Psoas muscle (tissue), 8 donors: ENCODE measurements around the gene MINDY4. TPM values are rescaled to one million over a fixed set of nuclear protein-coding genes. Genes with fewer than 3 reads are reported as not detected.

ENCODE experiments used
- ATAC-seq, 4 donors: fragments of 200-7000 bp; cut with Tn5 transposase; one replicate each; pipeline ENCODE4 v1.9.1; 2020; ENCODE audit warnings: moderate library complexity in 3 of 4, mild to moderate bottlenecking in 2 of 4
- DNase-seq, 2 donors: peaks; one replicate each; pipeline ENCODE4 v3.0.0-alpha.2; 2020
- H3K27ac ChIP-seq: fragments of 200-600 bp; one replicate; pipeline ENCODE4 v1.8.0; 2022
- H3K27me3 ChIP-seq, 3 donors: fragments of 200-600 bp in 1 of 3; one replicate each; pipeline versions ENCODE4 v1.6.1 to v1.8.0; 2013 to 2022; ENCODE audit warnings: low read length in 2 of 3, mild to moderate bottlenecking in 2 of 3, moderate library complexity in 1 of 3; ENCODE audit not compliant: insufficient read depth in 3 of 3
- H3K36me3 ChIP-seq, 2 donors: fragments of 200-600 bp in 1 of 2; one replicate each; pipeline versions ENCODE4 v1.6.1 to v1.8.0; 2013 to 2022; ENCODE audit warnings: low read depth in 1 of 2, mild to moderate bottlenecking in 1 of 2, moderate library complexity in 1 of 2; ENCODE audit not compliant: insufficient read depth in 1 of 2
- H3K4me1 ChIP-seq: fragments of 200-600 bp; one replicate; pipeline ENCODE4 v1.8.0; 2022
- H3K4me3 ChIP-seq: fragments of 200-600 bp; one replicate; pipeline ENCODE4 v1.8.0; 2022; ENCODE audit warnings: mild to moderate bottlenecking
- H3K9me3 ChIP-seq: fragments of 200-600 bp; one replicate; pipeline ENCODE4 v1.8.0; 2022
- WGBS, 3 donors: extraction: QIAGEN DNeasy Blood & Tissue Kit; methylation state at CpG; one replicate each; pipeline versions ENCODE4 v1.1.6 to v1.1.7; 2013; 5-methylcytosine and 5-hydroxymethylcytosine counted together
- intact Hi-C, 2 donors: fragments of 100-400 bp; cut with DNase I; formaldehyde crosslinking; loops; one replicate each; pipeline versions ENCODE4 v1.11.0 to v1.14.2; 2022
- polyA plus RNA-seq, 3 donors: library from polyadenylated mRNA; stranded (reverse); fragments of 200-250 nt; gene quantifications; one replicate each; pipeline ENCODE4 v1.2.3, GENCODE V29; 2013
- total RNA-seq, 4 donors: library from RNA; stranded (reverse); fragmentation: NEBNext Ultra II Directional in 2 of 4; extraction: Animal tissue kit (Norgen Biotek cat#: 25700) in 2 of 4; gene quantifications; one replicate each; pipeline versions ENCODE4 v1.2.1 to v1.2.4, GENCODE V29; 2021 to 2023
- TF ChIP-seq, protein P1 (sequence below): fragments of 200-600 bp; IDR thresholded peaks from one replicate; pipeline ENCODE4 v1.8.0; 2022; ENCODE audit warnings: antibody characterized with exemption
- donor health status: healthy with polysubstance abuse.
- donor health status: DM: no; HTN: no; CAD: no; lungs with moderate emphysema.
- donor health status: Bipolar disorder and iron deficiency.
- donor health status: healthy.
- donor health status: DM: yes; HTN: yes; CAD: no.
- donor health status: DM: no; HTN: no; CAD: no.
- donor health status: DM: no; HTN: no; CAD: no.
- donor health status: DM: yes; HTN: yes; CAD: no.

Gene MINDY4
- total and polyA plus RNA-seq, 7 donors, result 0.86 to 3.5 (median 1.5) TPM

DNA sequence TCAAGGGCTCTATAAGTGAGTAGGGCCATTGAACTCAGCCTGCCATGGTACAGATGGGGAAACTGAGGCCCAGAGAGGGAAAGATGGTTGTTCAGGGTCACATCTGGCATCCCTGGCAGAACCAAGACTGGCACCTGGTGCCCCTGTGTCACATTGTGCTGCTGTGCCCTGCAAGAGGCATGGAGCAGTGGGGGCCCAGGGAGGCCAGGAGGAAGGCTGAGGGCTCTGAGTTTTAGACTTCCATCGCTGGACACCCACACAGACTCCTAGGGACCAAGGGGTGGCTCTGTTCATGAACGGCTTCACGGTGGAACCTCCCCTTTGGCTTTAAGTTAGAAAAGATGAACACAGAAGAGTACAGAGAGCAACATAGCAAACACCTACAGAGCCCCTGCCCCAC is 73.7 kb downstream of the MINDY4 start:
- Histone ChIP-seq H3K4me1 (no peaks in the 10 kb centered on the region), H3K27ac (peak overlapping the region; percentile 30), H3K27me3 (no peaks in the 10 kb centered on the region), H3K36me3 (no peaks in the 10 kb centered on the region), H3K9me3 (no peaks in the 10 kb centered on the region), H3K4me3 (no peak overlapping the region)
- TF ChIP-seq, protein P1, sequence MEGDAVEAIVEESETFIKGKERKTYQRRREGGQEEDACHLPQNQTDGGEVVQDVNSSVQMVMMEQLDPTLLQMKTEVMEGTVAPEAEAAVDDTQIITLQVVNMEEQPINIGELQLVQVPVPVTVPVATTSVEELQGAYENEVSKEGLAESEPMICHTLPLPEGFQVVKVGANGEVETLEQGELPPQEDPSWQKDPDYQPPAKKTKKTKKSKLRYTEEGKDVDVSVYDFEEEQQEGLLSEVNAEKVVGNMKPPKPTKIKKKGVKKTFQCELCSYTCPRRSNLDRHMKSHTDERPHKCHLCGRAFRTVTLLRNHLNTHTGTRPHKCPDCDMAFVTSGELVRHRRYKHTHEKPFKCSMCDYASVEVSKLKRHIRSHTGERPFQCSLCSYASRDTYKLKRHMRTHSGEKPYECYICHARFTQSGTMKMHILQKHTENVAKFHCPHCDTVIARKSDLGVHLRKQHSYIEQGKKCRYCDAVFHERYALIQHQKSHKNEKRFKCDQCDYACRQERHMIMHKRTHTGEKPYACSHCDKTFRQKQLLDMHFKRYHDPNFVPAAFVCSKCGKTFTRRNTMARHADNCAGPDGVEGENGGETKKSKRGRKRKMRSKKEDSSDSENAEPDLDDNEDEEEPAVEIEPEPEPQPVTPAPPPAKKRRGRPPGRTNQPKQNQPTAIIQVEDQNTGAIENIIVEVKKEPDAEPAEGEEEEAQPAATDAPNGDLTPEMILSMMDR, result no peak
- intact Hi-C loops, result loop anchor here in 1 of 2 donors (5.0 kb wide), 1 partner anchor 42 kb away; no protein-coding TSS in a partner anchor
- ATAC-seq, result no peak
- WGBS, 3 donors, result 90 to 97% (median 93%) methylated on average over 3 of the region's 3 CpGs
- no peak for DNase-seq

- H3K4me1 ChIP-seq, result no peaks in the 10 kb centered on the region
- H3K27ac ChIP-seq, result peak overlapping the region; percentile 46
- H3K4me3 ChIP-seq, result no peak overlapping the region
- DNase-seq (peak; percentile 48 to 72), ATAC-seq (peak in 3 of 4 donors; percentile 17 to 52 (median 40))
- 44 to 54% (median 46%) methylated on average over 15 of the region's 15 CpGs for WGBS, 3 donors
- H3K9me3 ChIP-seq, result no peaks in the 10 kb centered on the region
- TF ChIP-seq, protein P1, result no peak
- no peaks in the 10 kb centered on the region for H3K36me3 ChIP-seq
- intact Hi-C loops, result no loop called here
- H3K27me3 ChIP-seq, result no peaks in the 10 kb centered on the region
Measured at GRCh38 chr7:30845426-30846135, 74.4 kb downstream of the MINDY4 start.

DNA sequence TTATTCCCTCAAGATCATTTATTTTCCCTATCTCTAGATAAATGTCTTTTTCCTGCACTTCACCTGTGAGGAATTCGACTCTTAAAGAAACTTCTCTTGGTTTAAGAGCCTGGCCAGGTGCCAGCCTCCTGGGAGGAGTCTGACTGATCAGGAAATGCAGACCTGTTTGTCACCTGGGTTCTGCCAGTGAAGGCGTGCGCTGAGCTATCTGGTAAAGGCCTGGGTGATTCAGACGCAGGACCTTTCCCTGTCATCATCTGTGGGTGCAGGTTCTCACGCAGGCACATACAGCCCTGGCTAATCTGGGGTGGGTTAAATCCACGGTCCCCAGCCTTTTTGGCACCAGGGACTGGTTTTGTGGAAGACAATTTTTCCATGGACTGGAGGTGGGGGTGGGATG is 75.2 kb downstream of the MINDY4 start:
- H3K36me3 ChIP-seq, result no peaks in the 10 kb centered on the region
- no peaks in the 10 kb centered on the region for H3K4me1 ChIP-seq
- ATAC-seq (no peak), DNase-seq (no peak)
- H3K27me3 ChIP-seq, result no peaks in the 10 kb centered on the region
- H3K9me3 ChIP-seq, result no peaks in the 10 kb centered on the region
- TF ChIP-seq, protein P1, result no peak
- H3K4me3 ChIP-seq, result no peak overlapping the region
- peak overlapping the region; percentile 46 for H3K27ac ChIP-seq
- intact Hi-C loops, result no loop called here
- WGBS, 3 donors, result 93 to 94% (median 94%) methylated on average over 6 of the region's 6 CpGs

GRCh38 chr7:30848121-30848855 is 77.1 kb downstream of the MINDY4 start:
- H3K27ac ChIP-seq, result no peak overlapping the region
- H3K36me3 ChIP-seq, result peaks cover 0 to 2% of the 10 kb centered on the region in 2 donors
- intact Hi-C loops, result no loop called here
- H3K9me3 ChIP-seq, result no peaks in the 10 kb centered on the region
- H3K4me3 ChIP-seq, result no peak overlapping the region
- no peaks in the 10 kb centered on the region for H3K4me1 ChIP-seq
- no peak for DNase-seq
- TF ChIP-seq, protein P1, result no peak
- H3K27me3 ChIP-seq, result peaks cover 0 to 2% (median 0%) of the 10 kb centered on the region in 3 donors
- ATAC-seq, result no peak
- 77 to 86% (median 78%) methylated on average over 7 of the region's 7 CpGs for WGBS, 3 donors
